HepG2 (cell line): ENCODE data around the gene NSFL1C. TPM values are rescaled to one million over a fixed set of nuclear protein-coding genes. Genes with fewer than 3 reads are reported as not detected.
A peak's percentile ranks its signal among the peaks of the same experiment; 100 is the strongest.

ENCODE experiments used
- AHR ChIP-seq: IDR thresholded peaks from 2 replicates; pipeline ENCODE4 v1.6.1; 2018; ENCODE audit warnings: missing genetic modification reagents, missing compliant biosample characterization
- GATAD1 ChIP-seq: IDR thresholded peaks from 2 replicates; pipeline ENCODE4 v1.6.1; 2016; ENCODE audit warnings: missing genetic modification reagents, missing compliant biosample characterization
- GLI4 ChIP-seq: sonication (generic); formaldehyde crosslinking; IDR thresholded peaks from 2 replicates; pipeline ENCODE4 v1.5.1; 2020; ENCODE audit warnings: missing genetic modification reagents, mild to moderate bottlenecking, moderate library complexity, borderline replicate concordance
- KAT8 ChIP-seq: IDR thresholded peaks from 2 replicates; pipeline ENCODE4 v1.6.1; 2016; ENCODE audit warnings: missing genetic modification reagents, missing compliant biosample characterization
- MAFG ChIP-seq: sonication (generic); formaldehyde crosslinking; IDR thresholded peaks from 2 replicates; pipeline ENCODE4 v1.5.1; 2020; ENCODE audit warnings: mild to moderate bottlenecking, missing genetic modification reagents
- MYC ChIP-seq: sonication (generic); formaldehyde crosslinking; IDR thresholded peaks from 2 replicates; pipeline ENCODE4 v1.9.0; 2021; ENCODE audit warnings: missing genetic modification reagents, borderline replicate concordance
- NFE2L2 ChIP-seq: fragments of 150-350 bp; IDR thresholded peaks from 2 replicates; pipeline ENCODE4 v1.6.1; 2014; ENCODE audit warnings: low read length
- RFXANK ChIP-seq: IDR thresholded peaks from 2 replicates; pipeline ENCODE4 v1.6.1; 2016
- YEATS4 ChIP-seq: sonication (generic); formaldehyde crosslinking; IDR thresholded peaks from 2 replicates; pipeline ENCODE4 v1.4.0; 2020; ENCODE audit warnings: missing genetic modification reagents, borderline replicate concordance
- ZNF878 ChIP-seq: sonication (generic); formaldehyde crosslinking; IDR thresholded peaks from 2 replicates; pipeline ENCODE4 v1.8.1; 2023; ENCODE audit warnings: mild to moderate bottlenecking, missing genetic modification reagents, moderate library complexity
- polyA plus RNA-seq, 8 experiments: library from polyadenylated mRNA; depleted of rRNA in 3 of 8; stranded (reverse) in 7 of 8; unstranded in 1 of 8; fragments of >200 nt; fragmentation: Illumina TruSeq in 4 of 8; extraction: Trizol in 4 of 8; gene quantifications; 2 replicates each; pipeline versions ENCODE4 v1.2.1 to v1.2.3, GENCODE V29; 2011 to 2016; ENCODE audit warnings: low read depth in 4 of 8, missing spikeins in 1 of 8, mixed read lengths in 1 of 8; ENCODE audit not compliant: insufficient read depth in 1 of 8
- total RNA-seq, 5 experiments: library from RNA; depleted of rRNA; stranded (reverse); fragments of >200 nt; fragmentation: Illumina TruSeq; extraction: Trizol; gene quantifications; 2 replicates each; pipeline ENCODE4 v1.2.3, GENCODE V29; 2016; ENCODE audit warnings: low read depth in 1 of 5
- TF ChIP-seq, protein P1 (sequence below), 2 experiments: IDR thresholded peaks; 2 replicates each; pipeline ENCODE4 v1.6.1; 2011 to 2012; ENCODE audit warnings: low read length in 2 of 2, borderline replicate concordance in 1 of 2, low read depth in 1 of 2, mild to moderate bottlenecking in 1 of 2, moderate library complexity in 1 of 2
- TF ChIP-seq, protein P2 (sequence below): sonication (generic); formaldehyde crosslinking; IDR thresholded peaks from 2 replicates; pipeline ENCODE4 v1.8.0; 2022; ENCODE audit warnings: missing genetic modification reagents, mild to moderate bottlenecking, moderate library complexity, borderline replicate concordance
- TF ChIP-seq, protein P3 (sequence below): fragments of 450-650 bp; IDR thresholded peaks from 2 replicates; pipeline ENCODE4 v1.6.1; 2017
- TF ChIP-seq, protein P4 (sequence below): sonication (generic); formaldehyde crosslinking; IDR thresholded peaks from 2 replicates; pipeline ENCODE4 v1.8.0; 2022; ENCODE audit warnings: mild to moderate bottlenecking, missing genetic modification reagents, moderate library complexity
- TF ChIP-seq, protein P5 (sequence below): IDR thresholded peaks from 2 replicates; pipeline ENCODE4 v1.6.1; 2016; ENCODE audit warnings: mild to moderate bottlenecking

NSFL1C gene
- total and polyA plus RNA-seq, 2 of the 13 experiments (the other 11 are each of a cell fraction or from before 2014, with no cell fraction given): 22.9 to 62.7 TPM

DNA sequence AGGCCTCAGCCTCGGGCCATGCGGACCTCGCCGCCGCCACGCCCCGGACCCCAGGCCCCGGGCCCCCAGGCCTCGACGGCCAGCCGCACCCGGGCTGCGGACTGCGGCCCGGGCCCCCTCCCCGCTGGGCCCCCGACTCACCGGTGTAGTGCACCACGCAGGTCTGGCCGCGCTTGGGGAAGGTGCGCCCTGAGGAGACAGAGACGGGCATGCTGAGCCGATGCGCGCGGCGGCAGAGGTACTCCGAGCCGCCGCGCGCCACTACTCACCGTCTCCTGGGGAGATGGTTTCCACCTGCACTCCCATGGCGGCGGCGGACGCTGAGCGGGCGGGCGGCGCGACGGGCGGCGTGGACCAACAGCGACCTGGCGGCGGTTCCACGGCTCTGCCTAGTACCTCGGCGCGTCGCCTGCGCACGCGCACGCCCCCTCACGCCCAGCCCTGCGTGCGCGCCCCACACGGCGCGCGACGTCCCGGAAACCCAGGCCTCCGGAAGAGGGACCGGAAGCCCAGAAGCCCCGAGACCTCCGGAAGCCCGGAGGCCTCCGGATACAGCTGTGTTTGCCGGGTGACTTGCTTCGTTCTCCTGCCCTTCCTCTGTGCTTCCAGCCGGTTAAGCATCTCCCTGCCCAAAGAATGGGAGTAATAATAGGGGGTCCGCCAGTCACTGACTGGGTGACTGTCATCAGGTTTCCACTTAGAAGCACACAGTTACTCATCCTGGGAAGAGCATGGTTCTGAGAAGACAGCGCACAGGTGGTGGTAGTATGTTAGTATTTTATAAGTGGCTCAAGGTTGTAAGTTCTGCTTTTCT, 73.7 kb downstream of the NSFL1C start, which contains the start of gene FKBP1A (continued):
- TF ChIP-seq, protein P1, sequence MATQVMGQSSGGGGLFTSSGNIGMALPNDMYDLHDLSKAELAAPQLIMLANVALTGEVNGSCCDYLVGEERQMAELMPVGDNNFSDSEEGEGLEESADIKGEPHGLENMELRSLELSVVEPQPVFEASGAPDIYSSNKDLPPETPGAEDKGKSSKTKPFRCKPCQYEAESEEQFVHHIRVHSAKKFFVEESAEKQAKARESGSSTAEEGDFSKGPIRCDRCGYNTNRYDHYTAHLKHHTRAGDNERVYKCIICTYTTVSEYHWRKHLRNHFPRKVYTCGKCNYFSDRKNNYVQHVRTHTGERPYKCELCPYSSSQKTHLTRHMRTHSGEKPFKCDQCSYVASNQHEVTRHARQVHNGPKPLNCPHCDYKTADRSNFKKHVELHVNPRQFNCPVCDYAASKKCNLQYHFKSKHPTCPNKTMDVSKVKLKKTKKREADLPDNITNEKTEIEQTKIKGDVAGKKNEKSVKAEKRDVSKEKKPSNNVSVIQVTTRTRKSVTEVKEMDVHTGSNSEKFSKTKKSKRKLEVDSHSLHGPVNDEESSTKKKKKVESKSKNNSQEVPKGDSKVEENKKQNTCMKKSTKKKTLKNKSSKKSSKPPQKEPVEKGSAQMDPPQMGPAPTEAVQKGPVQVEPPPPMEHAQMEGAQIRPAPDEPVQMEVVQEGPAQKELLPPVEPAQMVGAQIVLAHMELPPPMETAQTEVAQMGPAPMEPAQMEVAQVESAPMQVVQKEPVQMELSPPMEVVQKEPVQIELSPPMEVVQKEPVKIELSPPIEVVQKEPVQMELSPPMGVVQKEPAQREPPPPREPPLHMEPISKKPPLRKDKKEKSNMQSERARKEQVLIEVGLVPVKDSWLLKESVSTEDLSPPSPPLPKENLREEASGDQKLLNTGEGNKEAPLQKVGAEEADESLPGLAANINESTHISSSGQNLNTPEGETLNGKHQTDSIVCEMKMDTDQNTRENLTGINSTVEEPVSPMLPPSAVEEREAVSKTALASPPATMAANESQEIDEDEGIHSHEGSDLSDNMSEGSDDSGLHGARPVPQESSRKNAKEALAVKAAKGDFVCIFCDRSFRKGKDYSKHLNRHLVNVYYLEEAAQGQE (IDR thresholded peaks at IDR 0.05; ENCODE audit: borderline replicate concordance in 1 of 2, low read depth in 1 of 2, low read length in 2 of 2): peak in 1 of 2 experiments; percentile 71; a peak in 1 of 4 replicates
- TF ChIP-seq ZNF878 (CRISPR knock-in tag): no peak
- TF ChIP-seq, protein P2, sequence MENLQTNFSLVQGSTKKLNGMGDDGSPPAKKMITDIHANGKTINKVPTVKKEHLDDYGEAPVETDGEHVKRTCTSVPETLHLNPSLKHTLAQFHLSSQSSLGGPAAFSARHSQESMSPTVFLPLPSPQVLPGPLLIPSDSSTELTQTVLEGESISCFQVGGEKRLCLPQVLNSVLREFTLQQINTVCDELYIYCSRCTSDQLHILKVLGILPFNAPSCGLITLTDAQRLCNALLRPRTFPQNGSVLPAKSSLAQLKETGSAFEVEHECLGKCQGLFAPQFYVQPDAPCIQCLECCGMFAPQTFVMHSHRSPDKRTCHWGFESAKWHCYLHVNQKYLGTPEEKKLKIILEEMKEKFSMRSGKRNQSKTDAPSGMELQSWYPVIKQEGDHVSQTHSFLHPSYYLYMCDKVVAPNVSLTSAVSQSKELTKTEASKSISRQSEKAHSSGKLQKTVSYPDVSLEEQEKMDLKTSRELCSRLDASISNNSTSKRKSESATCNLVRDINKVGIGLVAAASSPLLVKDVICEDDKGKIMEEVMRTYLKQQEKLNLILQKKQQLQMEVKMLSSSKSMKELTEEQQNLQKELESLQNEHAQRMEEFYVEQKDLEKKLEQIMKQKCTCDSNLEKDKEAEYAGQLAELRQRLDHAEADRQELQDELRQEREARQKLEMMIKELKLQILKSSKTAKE (CRISPR knock-in tag): 0 out of 2 replicates have a peak, but pooled peaks have one; percentile 30
- TF ChIP-seq MYC (CRISPR knock-in tag): peak; percentile 87
- TF ChIP-seq KAT8 (CRISPR knock-in tag): peak; percentile 99
- TF ChIP-seq, protein P3, sequence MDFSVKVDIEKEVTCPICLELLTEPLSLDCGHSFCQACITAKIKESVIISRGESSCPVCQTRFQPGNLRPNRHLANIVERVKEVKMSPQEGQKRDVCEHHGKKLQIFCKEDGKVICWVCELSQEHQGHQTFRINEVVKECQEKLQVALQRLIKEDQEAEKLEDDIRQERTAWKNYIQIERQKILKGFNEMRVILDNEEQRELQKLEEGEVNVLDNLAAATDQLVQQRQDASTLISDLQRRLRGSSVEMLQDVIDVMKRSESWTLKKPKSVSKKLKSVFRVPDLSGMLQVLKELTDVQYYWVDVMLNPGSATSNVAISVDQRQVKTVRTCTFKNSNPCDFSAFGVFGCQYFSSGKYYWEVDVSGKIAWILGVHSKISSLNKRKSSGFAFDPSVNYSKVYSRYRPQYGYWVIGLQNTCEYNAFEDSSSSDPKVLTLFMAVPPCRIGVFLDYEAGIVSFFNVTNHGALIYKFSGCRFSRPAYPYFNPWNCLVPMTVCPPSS: no peak
- TF ChIP-seq AHR (CRISPR knock-in tag): peak; percentile 86
- peak; percentile 84 for TF ChIP-seq YEATS4 (CRISPR knock-in tag)
- no peak for TF ChIP-seq RFXANK (CRISPR knock-in tag)
- TF ChIP-seq, protein P4, sequence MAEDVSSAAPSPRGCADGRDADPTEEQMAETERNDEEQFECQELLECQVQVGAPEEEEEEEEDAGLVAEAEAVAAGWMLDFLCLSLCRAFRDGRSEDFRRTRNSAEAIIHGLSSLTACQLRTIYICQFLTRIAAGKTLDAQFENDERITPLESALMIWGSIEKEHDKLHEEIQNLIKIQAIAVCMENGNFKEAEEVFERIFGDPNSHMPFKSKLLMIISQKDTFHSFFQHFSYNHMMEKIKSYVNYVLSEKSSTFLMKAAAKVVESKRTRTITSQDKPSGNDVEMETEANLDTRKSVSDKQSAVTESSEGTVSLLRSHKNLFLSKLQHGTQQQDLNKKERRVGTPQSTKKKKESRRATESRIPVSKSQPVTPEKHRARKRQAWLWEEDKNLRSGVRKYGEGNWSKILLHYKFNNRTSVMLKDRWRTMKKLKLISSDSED (CRISPR knock-in tag): no peak; the same call in 1 of the 2 replicates
- peak; percentile 52; the same call in 1 of the 2 replicates for TF ChIP-seq GLI4
- TF ChIP-seq MAFG (CRISPR knock-in tag): no peak
- TF ChIP-seq NFE2L2: no peak
- peak; percentile 92 for TF ChIP-seq GATAD1 (CRISPR knock-in tag)
- TF ChIP-seq, protein P5, sequence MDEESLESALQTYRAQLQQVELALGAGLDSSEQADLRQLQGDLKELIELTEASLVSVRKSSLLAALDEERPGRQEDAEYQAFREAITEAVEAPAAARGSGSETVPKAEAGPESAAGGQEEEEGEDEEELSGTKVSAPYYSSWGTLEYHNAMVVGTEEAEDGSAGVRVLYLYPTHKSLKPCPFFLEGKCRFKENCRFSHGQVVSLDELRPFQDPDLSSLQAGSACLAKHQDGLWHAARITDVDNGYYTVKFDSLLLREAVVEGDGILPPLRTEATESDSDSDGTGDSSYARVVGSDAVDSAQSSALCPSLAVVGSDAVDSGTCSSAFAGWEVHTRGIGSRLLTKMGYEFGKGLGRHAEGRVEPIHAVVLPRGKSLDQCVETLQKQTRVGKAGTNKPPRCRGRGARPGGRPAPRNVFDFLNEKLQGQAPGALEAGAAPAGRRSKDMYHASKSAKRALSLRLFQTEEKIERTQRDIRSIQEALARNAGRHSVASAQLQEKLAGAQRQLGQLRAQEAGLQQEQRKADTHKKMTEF: peak; percentile 95
